GM12878 (cell line): ENCODE results near the gene GMPPB. TPM values are rescaled to one million over a fixed set of nuclear protein-coding genes. Genes with fewer than 3 reads are reported as not detected.

Source experiments
- BHLHE40 ChIP-seq, 2 experiments: fragments of 450-650 bp in 1 of 2; IDR thresholded peaks; 2 replicates each; pipeline ENCODE4 v1.6.1; 2011 to 2017; ENCODE audit warnings: low read depth in 2 of 2, borderline replicate concordance in 1 of 2, improper control_type of control experiment in 1 of 2, low read length in 1 of 2, mild to moderate bottlenecking in 1 of 2
- EZH2 ChIP-seq: IDR thresholded peaks from 2 replicates; pipeline ENCODE4 v1.6.1; 2012; ENCODE audit warnings: low read depth, mild to moderate bottlenecking, control low read depth, inconsistent platforms, low read length, borderline replicate concordance; ENCODE audit not compliant: control insufficient read depth
- GATAD2B ChIP-seq: fragments of 450-650 bp; conservative IDR thresholded peaks from 2 replicates; pipeline ENCODE4 v1.6.1; 2017; ENCODE audit warnings: low read depth, mild to moderate bottlenecking, moderate library complexity
- HDGF ChIP-seq: fragments of 450-650 bp; IDR thresholded peaks from 2 replicates; pipeline ENCODE4 v1.6.1; 2016; ENCODE audit warnings: antibody characterized with exemption
- IRF4 ChIP-seq: IDR thresholded peaks from 2 replicates; pipeline ENCODE4 v1.6.1; 2011; ENCODE audit warnings: low read depth, low read length
- MEF2B ChIP-seq: fragments of 450-650 bp; IDR thresholded peaks from 2 replicates; pipeline ENCODE4 v1.6.1; 2018; ENCODE audit warnings: mild to moderate bottlenecking, moderate library complexity; ENCODE audit not compliant: partially characterized antibody, poor library complexity, severe bottlenecking
- MTA2 ChIP-seq: fragments of 450-650 bp; IDR thresholded peaks from 2 replicates; pipeline ENCODE4 v1.6.1; 2016; ENCODE audit warnings: low read depth, mild to moderate bottlenecking, moderate library complexity
- NFIC ChIP-seq: IDR thresholded peaks from 2 replicates; pipeline ENCODE4 v1.6.1; 2012; ENCODE audit warnings: low read depth, mild to moderate bottlenecking, inconsistent platforms, low read length, moderate library complexity
- PML ChIP-seq: IDR thresholded peaks from 2 replicates; pipeline ENCODE4 v1.6.1; 2012; ENCODE audit warnings: low read length, inconsistent platforms
- POU2F2 ChIP-seq: IDR thresholded peaks from 3 replicates; pipeline ENCODE4 v1.6.1; 2011; ENCODE audit warnings: low read depth, mild to moderate bottlenecking, low read length, borderline replicate concordance
- RBBP5 ChIP-seq: fragments of 200-600 bp; sonication (generic); conservative IDR thresholded peaks from 2 replicates; pipeline ENCODE4 v1.6.1; 2016
- RELA ChIP-seq: fragments of 450-650 bp; IDR thresholded peaks from 2 replicates; pipeline ENCODE4 v1.8.0; 2014; ENCODE audit warnings: borderline replicate concordance; ENCODE audit not compliant: partially characterized antibody
- SMAD5 ChIP-seq: IDR thresholded peaks from 2 replicates; pipeline ENCODE4 v1.6.1; 2016; ENCODE audit warnings: antibody characterized with exemption, low read depth
- SP1 ChIP-seq: IDR thresholded peaks from one replicate; pipeline ENCODE4 v1.6.1; 2011; ENCODE audit warnings: low read depth, low read length
- SPI1 ChIP-seq: IDR thresholded peaks from 2 replicates; pipeline ENCODE4 v1.6.1; 2011; ENCODE audit warnings: low read depth, mild to moderate bottlenecking, low read length, moderate library complexity, borderline replicate concordance; ENCODE audit not compliant: insufficient read depth
- YY1 ChIP-seq: IDR thresholded peaks from 2 replicates; pipeline ENCODE4 v1.6.1; 2011; ENCODE audit warnings: low read depth, mild to moderate bottlenecking, low read length
- polyA plus RNA-seq, 11 experiments: library from polyadenylated mRNA; depleted of rRNA in 4 of 11; unstranded in 6 of 11; stranded (reverse) in 5 of 11; fragments of >200 nt; fragmentation: Nextera tagmentation in 4 of 11; fragmentation: Illumina TruSeq in 1 of 11; extraction: Ambion mirVana in 4 of 11; extraction: Trizol in 1 of 11; gene quantifications; 1 replicate in 1 of 11; 2 replicates in 10 of 11; pipeline versions ENCODE4 v1.2.1 to v1.2.3, GENCODE V29; 2011 to 2016; ENCODE audit warnings: inconsistent platforms in 2 of 11, missing spikeins in 2 of 11, low read depth in 1 of 11
- total RNA-seq, 4 experiments: library from RNA; depleted of rRNA in 3 of 4; stranded (reverse); fragments of >200 nt in 3 of 4; fragmentation: Illumina TruSeq in 1 of 4; extraction: Trizol in 1 of 4; gene quantifications; 2 replicates each; pipeline versions ENCODE4 v1.2.1 to v1.2.3, GENCODE V29; 2013 to 2021
- TF ChIP-seq, protein P1 (sequence below): fragments of 450-650 bp; IDR thresholded peaks from 2 replicates; pipeline ENCODE4 v1.6.1; 2017; ENCODE audit warnings: mild to moderate bottlenecking, moderate library complexity
- TF ChIP-seq, protein P2 (sequence below): fragments of 450-650 bp; IDR thresholded peaks from 2 replicates; pipeline ENCODE4 v1.6.1; 2016; ENCODE audit warnings: mild to moderate bottlenecking
- TF ChIP-seq, protein P3 (sequence below): fragments of 450-650 bp; IDR thresholded peaks from 2 replicates; pipeline ENCODE4 v1.6.1; 2017; ENCODE audit warnings: mild to moderate bottlenecking, low read depth, inconsistent platforms; ENCODE audit not compliant: poor library complexity, severe bottlenecking
- TF ChIP-seq, protein P4 (sequence below): fragments of 450-650 bp; IDR thresholded peaks from 2 replicates; pipeline ENCODE4 v1.6.1; 2017; ENCODE audit warnings: low read depth, mild to moderate bottlenecking, moderate library complexity

The GMPPB gene
- total and polyA plus RNA-seq, 10 of the 15 experiments (the other 5 are each of a cell fraction or from before 2014, with no cell fraction given) = 2.3 to 99.5 (median 23.3) TPM

DNA sequence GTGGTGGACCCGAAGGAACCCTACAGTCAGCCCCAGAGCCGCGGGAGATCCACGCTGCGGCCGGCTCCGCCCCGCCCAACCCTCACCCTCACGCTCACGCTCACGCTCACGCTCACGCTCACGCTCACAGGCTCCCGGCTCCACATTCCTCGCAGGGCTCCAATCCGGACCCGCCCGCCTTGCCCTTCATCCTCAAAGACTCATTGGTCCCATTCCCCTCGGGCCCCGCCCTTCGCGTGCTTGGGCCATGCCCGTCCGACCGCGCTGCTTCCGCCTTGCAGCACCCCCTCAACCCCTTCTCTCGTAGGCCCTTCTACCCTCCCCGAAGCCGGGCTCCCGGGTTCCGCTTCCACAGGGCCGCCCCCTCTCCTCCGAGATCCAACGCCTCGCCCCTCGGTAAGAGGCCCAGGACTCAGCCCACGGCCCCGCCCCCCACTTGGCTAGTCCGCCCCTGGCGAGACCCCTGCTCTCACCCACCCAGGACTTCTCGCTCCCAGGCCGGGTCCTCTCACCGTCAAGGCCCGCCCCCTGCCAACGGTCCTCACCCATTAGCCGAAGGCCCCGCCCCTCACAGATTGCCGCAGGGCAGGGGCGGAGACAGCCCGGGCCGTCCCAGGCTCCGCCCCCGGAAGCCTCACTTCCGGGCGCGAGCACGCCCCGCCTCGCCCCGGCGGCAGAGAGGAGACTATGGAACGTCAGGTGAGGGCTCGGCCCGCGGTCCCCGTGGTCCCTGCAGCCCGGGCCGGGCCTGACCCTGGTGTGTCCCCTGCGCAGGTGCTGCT, 49.8 kb downstream of the GMPPB start, which contains the start of gene APEH (continued):
- TF ChIP-seq GATAD2B = 0 out of 2 replicates have a peak, but pooled peaks have one; percentile 60
- TF ChIP-seq, protein P1, sequence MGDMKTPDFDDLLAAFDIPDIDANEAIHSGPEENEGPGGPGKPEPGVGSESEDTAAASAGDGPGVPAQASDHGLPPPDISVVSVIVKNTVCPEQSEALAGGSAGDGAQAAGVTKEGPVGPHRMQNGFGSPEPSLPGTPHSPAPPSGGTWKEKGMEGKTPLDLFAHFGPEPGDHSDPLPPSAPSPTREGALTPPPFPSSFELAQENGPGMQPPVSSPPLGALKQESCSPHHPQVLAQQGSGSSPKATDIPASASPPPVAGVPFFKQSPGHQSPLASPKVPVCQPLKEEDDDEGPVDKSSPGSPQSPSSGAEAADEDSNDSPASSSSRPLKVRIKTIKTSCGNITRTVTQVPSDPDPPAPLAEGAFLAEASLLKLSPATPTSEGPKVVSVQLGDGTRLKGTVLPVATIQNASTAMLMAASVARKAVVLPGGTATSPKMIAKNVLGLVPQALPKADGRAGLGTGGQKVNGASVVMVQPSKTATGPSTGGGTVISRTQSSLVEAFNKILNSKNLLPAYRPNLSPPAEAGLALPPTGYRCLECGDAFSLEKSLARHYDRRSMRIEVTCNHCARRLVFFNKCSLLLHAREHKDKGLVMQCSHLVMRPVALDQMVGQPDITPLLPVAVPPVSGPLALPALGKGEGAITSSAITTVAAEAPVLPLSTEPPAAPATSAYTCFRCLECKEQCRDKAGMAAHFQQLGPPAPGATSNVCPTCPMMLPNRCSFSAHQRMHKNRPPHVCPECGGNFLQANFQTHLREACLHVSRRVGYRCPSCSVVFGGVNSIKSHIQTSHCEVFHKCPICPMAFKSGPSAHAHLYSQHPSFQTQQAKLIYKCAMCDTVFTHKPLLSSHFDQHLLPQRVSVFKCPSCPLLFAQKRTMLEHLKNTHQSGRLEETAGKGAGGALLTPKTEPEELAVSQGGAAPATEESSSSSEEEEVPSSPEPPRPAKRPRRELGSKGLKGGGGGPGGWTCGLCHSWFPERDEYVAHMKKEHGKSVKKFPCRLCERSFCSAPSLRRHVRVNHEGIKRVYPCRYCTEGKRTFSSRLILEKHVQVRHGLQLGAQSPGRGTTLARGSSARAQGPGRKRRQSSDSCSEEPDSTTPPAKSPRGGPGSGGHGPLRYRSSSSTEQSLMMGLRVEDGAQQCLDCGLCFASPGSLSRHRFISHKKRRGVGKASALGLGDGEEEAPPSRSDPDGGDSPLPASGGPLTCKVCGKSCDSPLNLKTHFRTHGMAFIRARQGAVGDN = peak; percentile 95
- TF ChIP-seq EZH2 = no peak
- TF ChIP-seq RELA = peak; percentile 42
- peak; percentile 64 for TF ChIP-seq MEF2B
- TF ChIP-seq, protein P2, sequence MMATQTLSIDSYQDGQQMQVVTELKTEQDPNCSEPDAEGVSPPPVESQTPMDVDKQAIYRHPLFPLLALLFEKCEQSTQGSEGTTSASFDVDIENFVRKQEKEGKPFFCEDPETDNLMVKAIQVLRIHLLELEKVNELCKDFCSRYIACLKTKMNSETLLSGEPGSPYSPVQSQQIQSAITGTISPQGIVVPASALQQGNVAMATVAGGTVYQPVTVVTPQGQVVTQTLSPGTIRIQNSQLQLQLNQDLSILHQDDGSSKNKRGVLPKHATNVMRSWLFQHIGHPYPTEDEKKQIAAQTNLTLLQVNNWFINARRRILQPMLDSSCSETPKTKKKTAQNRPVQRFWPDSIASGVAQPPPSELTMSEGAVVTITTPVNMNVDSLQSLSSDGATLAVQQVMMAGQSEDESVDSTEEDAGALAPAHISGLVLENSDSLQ = peak; percentile 95
- peak; percentile 98 for TF ChIP-seq HDGF
- TF ChIP-seq POU2F2 = no peak
- TF ChIP-seq PML = peak; percentile 82; the same call in 1 of the 2 replicates
- TF ChIP-seq IRF4 = no peak
- TF ChIP-seq, protein P3, sequence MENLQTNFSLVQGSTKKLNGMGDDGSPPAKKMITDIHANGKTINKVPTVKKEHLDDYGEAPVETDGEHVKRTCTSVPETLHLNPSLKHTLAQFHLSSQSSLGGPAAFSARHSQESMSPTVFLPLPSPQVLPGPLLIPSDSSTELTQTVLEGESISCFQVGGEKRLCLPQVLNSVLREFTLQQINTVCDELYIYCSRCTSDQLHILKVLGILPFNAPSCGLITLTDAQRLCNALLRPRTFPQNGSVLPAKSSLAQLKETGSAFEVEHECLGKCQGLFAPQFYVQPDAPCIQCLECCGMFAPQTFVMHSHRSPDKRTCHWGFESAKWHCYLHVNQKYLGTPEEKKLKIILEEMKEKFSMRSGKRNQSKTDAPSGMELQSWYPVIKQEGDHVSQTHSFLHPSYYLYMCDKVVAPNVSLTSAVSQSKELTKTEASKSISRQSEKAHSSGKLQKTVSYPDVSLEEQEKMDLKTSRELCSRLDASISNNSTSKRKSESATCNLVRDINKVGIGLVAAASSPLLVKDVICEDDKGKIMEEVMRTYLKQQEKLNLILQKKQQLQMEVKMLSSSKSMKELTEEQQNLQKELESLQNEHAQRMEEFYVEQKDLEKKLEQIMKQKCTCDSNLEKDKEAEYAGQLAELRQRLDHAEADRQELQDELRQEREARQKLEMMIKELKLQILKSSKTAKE = no peak
- TF ChIP-seq BHLHE40 (IDR thresholded peaks at IDR 0.05; ENCODE audit: borderline replicate concordance in 1 of 2, low read depth in 2 of 2, low read length in 1 of 2) = peak; percentile 76 to 90
- 0 out of 2 replicates have a peak, but pooled peaks have one; percentile 1 for TF ChIP-seq SPI1
- peak; percentile 82 for TF ChIP-seq SP1
- peak; percentile 58; the same call in 1 of the 2 replicates for TF ChIP-seq YY1
- TF ChIP-seq SMAD5 = 0 out of 2 replicates have a peak, but pooled peaks have one; percentile 24
- TF ChIP-seq, protein P4, sequence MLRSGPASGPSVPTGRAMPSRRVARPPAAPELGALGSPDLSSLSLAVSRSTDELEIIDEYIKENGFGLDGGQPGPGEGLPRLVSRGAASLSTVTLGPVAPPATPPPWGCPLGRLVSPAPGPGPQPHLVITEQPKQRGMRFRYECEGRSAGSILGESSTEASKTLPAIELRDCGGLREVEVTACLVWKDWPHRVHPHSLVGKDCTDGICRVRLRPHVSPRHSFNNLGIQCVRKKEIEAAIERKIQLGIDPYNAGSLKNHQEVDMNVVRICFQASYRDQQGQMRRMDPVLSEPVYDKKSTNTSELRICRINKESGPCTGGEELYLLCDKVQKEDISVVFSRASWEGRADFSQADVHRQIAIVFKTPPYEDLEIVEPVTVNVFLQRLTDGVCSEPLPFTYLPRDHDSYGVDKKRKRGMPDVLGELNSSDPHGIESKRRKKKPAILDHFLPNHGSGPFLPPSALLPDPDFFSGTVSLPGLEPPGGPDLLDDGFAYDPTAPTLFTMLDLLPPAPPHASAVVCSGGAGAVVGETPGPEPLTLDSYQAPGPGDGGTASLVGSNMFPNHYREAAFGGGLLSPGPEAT = peak; percentile 87
- TF ChIP-seq NFIC = no peak
- 0 out of 2 replicates have a peak, but pooled peaks have one; percentile 42 for TF ChIP-seq MTA2
- no peak for TF ChIP-seq RBBP5
